Measurements from ENCODE around the gene DYNLRB1. TPM values are rescaled to one million over a fixed set of nuclear protein-coding genes. Genes with fewer than 3 reads are reported as not detected.
"Not testable (repeated sequence)": the region's sequence is repeated elsewhere in the genome, so short reads cannot be mapped to it uniquely, and the experiment has no call there.

Gene DYNLRB1
- total and polyA plus RNA-seq, 4 donors: 81.4 to 331 (median 231) TPM

DNA sequence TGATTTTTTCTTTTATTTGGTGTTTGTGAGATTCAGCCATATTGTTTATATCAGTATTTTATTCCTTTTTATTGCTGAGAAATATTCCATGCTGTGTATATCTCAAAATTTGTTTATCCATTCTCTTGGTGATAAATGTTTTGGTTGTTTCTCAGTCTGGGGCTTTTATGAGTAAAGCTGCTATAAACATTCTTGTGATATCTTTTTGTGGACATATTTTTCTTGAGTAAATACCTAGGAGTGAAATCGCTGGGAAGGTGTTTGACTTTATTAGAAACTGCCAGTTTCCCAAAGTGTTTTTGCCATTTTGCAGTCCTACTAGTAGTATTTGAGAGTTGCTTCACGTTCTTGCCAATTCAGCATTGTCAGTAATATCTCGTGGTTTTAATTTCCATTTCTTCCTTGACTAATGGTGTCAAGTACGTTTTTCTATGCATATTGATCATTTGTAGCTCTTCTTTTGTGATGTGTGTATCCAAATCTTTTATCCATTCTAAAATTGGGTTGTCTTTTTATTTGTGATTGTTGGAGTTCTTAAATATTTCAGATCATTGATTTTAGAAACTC is 31.1 kb upstream of the DYNLRB1 start:
- WGBS (ENCODE audit: insufficient coverage): no CpG with 5 or more reads among the region's 4 CpGs
- H3K9me3 ChIP-seq (ENCODE audit: control insufficient read depth, insufficient read depth, low read length): no peaks in the 10 kb centered on the region

DNA sequence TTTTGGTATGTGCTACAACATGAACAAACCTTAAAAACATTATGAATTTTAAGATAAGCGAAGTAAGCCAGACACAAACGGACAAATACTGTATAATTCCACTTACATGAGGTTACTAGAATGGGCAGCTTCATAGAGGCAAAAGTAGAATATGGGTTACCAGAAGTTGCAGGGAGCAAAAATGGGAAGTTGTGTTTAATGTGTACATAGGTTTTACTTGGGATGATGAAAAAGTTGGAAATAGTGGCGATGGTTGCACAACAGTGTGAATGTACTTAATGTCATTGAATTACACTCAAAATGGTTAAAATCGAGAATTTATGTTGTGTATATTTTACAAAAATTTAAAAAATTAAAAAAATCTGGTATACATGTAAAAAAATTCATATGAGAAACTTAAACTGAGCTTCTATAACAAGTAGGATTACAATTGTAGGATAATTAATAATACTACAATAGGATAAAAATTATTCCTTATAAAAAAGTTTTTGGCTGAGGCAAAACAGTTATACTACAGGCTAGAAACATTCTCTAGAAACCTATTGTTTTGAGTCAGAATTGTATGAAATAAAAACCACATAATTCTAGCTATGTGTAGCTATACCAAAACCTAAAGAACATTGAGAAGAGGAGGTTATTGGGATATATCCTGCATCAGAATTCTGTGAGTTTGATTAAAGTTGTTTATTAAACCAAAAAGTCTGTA is 24.8 kb upstream of the DYNLRB1 start:
- Histone ChIP-seq H3K4me1 (ENCODE audit: control insufficient read depth, insufficient read depth, low read length) (no peaks in the 10 kb centered on the region), H3K27me3 (ENCODE audit: control insufficient read depth, insufficient read depth, low read length) (no peaks in the 10 kb centered on the region), H3K27ac (ENCODE audit: low read depth, low read length) (no peak overlapping the region), H3K4me3 (ENCODE audit: low read depth, low read length) (no peak overlapping the region), H3K36me3 (ENCODE audit: control insufficient read depth, insufficient read depth, low read length) (peaks cover 36% of the 10 kb centered on the region), H3K9me3 (ENCODE audit: control insufficient read depth, insufficient read depth, low read length) (no peaks in the 10 kb centered on the region)
- no CpG with 5 or more reads among the region's 4 CpGs for WGBS (ENCODE audit: insufficient coverage)
- no peak for DNase-seq (ENCODE audit: low read depth in 4 of 6, low spot score in 6 of 6)

More for the DNA sequence above, 31.1 kb upstream of the DYNLRB1 start:
- Histone ChIP-seq H3K36me3 (ENCODE audit: control insufficient read depth, insufficient read depth, low read length) (peaks cover 30% of the 10 kb centered on the region), H3K27ac (ENCODE audit: low read depth, low read length) (no peak overlapping the region), H3K4me1 (ENCODE audit: control insufficient read depth, insufficient read depth, low read length) (no peaks in the 10 kb centered on the region), H3K4me3 (ENCODE audit: low read depth, low read length) (no peak overlapping the region), H3K27me3 (ENCODE audit: control insufficient read depth, insufficient read depth, low read length) (no peaks in the 10 kb centered on the region)
- no peak for DNase-seq (ENCODE audit: low read depth in 4 of 6, low spot score in 6 of 6)

DNA sequence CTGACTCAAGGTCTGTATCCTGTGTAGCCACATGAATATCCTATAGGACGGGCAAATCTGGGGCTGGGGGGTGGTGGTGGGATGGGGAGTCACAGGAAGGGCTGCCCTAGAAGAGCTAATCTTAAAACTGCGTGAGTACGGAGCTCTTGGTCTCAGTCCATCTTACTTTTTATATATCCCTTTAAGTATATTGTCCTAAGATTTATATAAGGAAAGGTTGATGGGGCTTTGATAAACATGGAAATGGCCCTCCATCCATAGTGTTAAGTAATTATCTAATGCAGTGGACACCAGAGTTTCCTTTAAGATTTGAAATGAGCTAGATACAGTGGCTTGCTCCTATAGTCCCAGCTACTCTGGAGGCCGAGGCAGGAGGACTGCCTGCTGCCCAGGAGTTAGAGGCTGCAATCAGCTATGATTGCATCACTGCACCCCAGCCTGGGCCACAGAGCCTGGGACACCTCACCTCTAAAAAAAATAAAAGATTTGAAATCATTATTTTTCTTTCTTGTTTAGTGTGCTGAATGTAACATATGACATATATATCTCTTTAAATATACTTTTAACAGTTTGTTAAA is 24.2 kb upstream of the DYNLRB1 start:
- 100% methylated on average over 1 of the region's 4 CpGs for WGBS (ENCODE audit: insufficient coverage)
- Histone ChIP-seq H3K27me3 (ENCODE audit: control insufficient read depth, insufficient read depth, low read length) (no peaks in the 10 kb centered on the region), H3K9me3 (ENCODE audit: control insufficient read depth, insufficient read depth, low read length) (no peaks in the 10 kb centered on the region), H3K27ac (ENCODE audit: low read depth, low read length) (no peak overlapping the region), H3K4me1 (ENCODE audit: control insufficient read depth, insufficient read depth, low read length) (no peaks in the 10 kb centered on the region), H3K4me3 (ENCODE audit: low read depth, low read length) (no peak overlapping the region), H3K36me3 (ENCODE audit: control insufficient read depth, insufficient read depth, low read length) (peaks cover 36% of the 10 kb centered on the region)
- DNase-seq (ENCODE audit: low read depth in 4 of 6, low spot score in 6 of 6): no peak

DNA sequence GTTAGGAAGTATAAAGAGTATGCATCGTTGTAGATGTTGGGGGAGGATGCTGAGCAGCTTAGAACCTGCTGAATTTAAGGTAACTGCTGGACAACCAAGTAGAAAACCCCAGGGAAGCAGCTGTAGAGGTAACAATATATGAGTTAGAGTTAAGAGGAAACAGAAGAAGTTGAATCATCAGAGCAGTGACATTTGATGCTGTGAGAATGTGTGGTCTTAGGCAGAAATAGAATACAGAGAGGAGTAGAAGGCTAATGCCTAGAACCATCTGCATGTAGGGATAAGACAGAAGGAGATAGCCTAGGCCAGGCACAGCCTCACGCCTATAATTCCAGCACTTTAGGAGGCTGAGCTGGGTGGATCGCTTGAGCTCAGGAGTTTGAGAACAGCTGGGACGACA is 22.6 kb upstream of the DYNLRB1 start:
- no peak for DNase-seq (ENCODE audit: low read depth in 4 of 6, low spot score in 6 of 6)
- Histone ChIP-seq H3K9me3 (ENCODE audit: control insufficient read depth, insufficient read depth, low read length) (peaks cover 5% of the 10 kb centered on the region), H3K27me3 (ENCODE audit: control insufficient read depth, insufficient read depth, low read length) (no peaks in the 10 kb centered on the region), H3K27ac (ENCODE audit: low read depth, low read length) (no peak overlapping the region), H3K36me3 (ENCODE audit: control insufficient read depth, insufficient read depth, low read length) (peaks cover 36% of the 10 kb centered on the region), H3K4me3 (ENCODE audit: low read depth, low read length) (no peak overlapping the region), H3K4me1 (ENCODE audit: control insufficient read depth, insufficient read depth, low read length) (no peaks in the 10 kb centered on the region)
- 100% methylated on average over 4 of the region's 4 CpGs for WGBS (ENCODE audit: insufficient coverage)

DNA sequence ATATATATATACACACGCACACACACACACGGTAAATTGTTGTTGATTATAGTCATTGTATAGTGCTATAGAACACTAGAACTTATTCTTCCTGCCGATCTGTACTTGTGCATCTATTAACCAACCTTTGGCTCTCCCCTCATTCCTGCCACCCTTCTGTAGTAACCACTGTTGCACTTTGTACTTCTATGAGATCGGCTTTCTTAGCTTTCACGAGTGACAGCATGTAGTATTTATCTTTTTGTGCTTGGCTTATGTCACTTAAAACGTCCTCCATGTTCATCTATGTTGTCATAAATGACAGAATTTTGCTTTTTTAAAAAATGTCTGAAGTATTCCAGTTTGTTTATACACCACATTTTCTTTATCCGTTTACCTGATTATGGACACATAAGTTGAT is 20.9 kb upstream of the DYNLRB1 start:
- Histone ChIP-seq H3K9me3 (ENCODE audit: control insufficient read depth, insufficient read depth, low read length) (peaks cover 6% of the 10 kb centered on the region), H3K4me3 (ENCODE audit: low read depth, low read length) (no peak overlapping the region), H3K4me1 (ENCODE audit: control insufficient read depth, insufficient read depth, low read length) (no peaks in the 10 kb centered on the region), H3K27me3 (ENCODE audit: control insufficient read depth, insufficient read depth, low read length) (no peaks in the 10 kb centered on the region), H3K36me3 (ENCODE audit: control insufficient read depth, insufficient read depth, low read length) (peaks cover 34% of the 10 kb centered on the region), H3K27ac (ENCODE audit: low read depth, low read length) (no peak overlapping the region)
- no peak for DNase-seq (ENCODE audit: low read depth in 4 of 6, low spot score in 6 of 6)
- WGBS (ENCODE audit: insufficient coverage): no CpG with 5 or more reads among the region's 7 CpGs

DNA sequence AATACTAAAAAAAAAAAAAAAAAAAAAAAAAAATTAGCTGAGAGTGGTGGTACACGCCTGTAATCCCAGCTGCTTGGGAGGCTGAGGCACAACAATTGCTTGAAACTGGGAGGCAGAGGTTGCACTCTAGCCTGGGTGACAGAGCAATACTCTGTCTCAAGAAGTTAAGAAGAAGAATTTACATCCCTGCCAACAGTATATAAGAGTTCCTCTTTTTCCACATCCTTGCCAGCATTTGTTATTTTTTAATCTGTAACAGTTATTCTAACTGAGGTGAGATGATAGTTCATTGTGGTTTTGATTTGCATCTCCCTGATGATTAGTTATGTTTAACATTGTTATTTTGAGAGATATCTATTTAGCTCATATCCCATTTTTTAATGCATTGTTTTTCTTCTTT is 20.3 kb upstream of the DYNLRB1 start:
- no peak overlapping the region for H3K4me3 ChIP-seq (ENCODE audit: low read depth, low read length)
- H3K36me3 ChIP-seq (ENCODE audit: control insufficient read depth, insufficient read depth, low read length): peaks cover 33% of the 10 kb centered on the region
- H3K27me3 ChIP-seq (ENCODE audit: control insufficient read depth, insufficient read depth, low read length): no peaks in the 10 kb centered on the region
- DNase-seq (ENCODE audit: low read depth in 4 of 6, low spot score in 6 of 6): no peak
- no CpG with 5 or more reads among the region's 1 CpG for WGBS (ENCODE audit: insufficient coverage)
- peaks cover 10% of the 10 kb centered on the region for H3K9me3 ChIP-seq (ENCODE audit: control insufficient read depth, insufficient read depth, low read length)
- H3K4me1 ChIP-seq (ENCODE audit: control insufficient read depth, insufficient read depth, low read length): no peaks in the 10 kb centered on the region
- no peak overlapping the region for H3K27ac ChIP-seq (ENCODE audit: low read depth, low read length)

DNA sequence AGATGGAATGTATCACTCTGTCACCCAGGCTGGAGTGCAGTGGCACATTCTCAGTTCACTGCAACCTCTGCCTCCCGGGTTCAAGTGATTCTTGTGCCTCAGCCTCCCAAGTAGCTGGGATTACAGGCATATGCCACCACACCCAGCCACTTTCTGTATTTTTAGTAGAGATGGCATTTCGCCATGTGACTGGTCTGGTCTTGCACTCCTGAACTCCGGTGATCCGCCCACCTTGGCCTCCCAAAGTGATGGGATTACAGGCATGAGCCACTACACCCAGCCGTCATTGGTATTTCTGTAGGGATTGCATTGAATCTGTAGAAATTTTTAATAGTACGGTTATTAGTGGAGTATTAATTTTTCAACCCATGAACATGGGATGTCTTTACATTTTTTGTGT is 18.6 kb upstream of the DYNLRB1 start:
- WGBS (ENCODE audit: insufficient coverage): 96% methylated on average over 4 of the region's 6 CpGs

DNA sequence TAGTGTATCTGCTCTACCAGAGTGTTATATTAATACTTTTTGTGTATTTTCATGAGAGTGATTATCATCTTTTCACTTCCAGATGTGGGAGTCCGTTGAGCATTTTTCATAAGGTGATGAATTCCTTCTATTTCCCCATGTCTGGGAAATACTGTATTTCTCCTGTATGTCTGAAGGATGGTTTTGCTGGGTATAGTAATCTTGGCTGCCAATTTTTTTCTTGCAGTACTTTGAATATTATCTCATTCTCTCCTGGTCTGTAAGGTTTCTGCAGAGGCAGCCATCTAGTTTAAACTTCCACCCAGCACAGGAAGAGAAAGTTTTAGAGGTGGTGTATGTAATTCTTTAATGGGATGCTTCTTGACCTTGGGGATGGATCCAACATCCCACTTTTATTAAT is 15.4 kb upstream of the DYNLRB1 start:
- no peaks in the 10 kb centered on the region for H3K27me3 ChIP-seq (ENCODE audit: control insufficient read depth, insufficient read depth, low read length)
- H3K4me3 ChIP-seq (ENCODE audit: low read depth, low read length): no peak overlapping the region
- DNase-seq (ENCODE audit: low read depth in 4 of 6, low spot score in 6 of 6): no peak
- no peaks in the 10 kb centered on the region for H3K4me1 ChIP-seq (ENCODE audit: control insufficient read depth, insufficient read depth, low read length)
- WGBS (ENCODE audit: insufficient coverage): no CpG with 5 or more reads among the region's 1 CpG
- H3K36me3 ChIP-seq (ENCODE audit: control insufficient read depth, insufficient read depth, low read length): peaks cover 15% of the 10 kb centered on the region
- H3K9me3 ChIP-seq (ENCODE audit: control insufficient read depth, insufficient read depth, low read length): peaks cover 10% of the 10 kb centered on the region
- H3K27ac ChIP-seq (ENCODE audit: low read depth, low read length): no peak overlapping the region

More for the DNA sequence above, 18.6 kb upstream of the DYNLRB1 start:
- not testable (repeated sequence) for H3K27me3 ChIP-seq (ENCODE audit: control insufficient read depth, insufficient read depth, low read length); DNase-seq (ENCODE audit: low read depth in 4 of 6, low spot score in 6 of 6); H3K27ac ChIP-seq (ENCODE audit: low read depth, low read length); H3K4me1 ChIP-seq (ENCODE audit: control insufficient read depth, insufficient read depth, low read length); H3K4me3 ChIP-seq (ENCODE audit: low read depth, low read length)
- H3K36me3 ChIP-seq (ENCODE audit: control insufficient read depth, insufficient read depth, low read length): peaks cover 30% of the 10 kb centered on the region
- peaks cover 10% of the 10 kb centered on the region for H3K9me3 ChIP-seq (ENCODE audit: control insufficient read depth, insufficient read depth, low read length)

DNA sequence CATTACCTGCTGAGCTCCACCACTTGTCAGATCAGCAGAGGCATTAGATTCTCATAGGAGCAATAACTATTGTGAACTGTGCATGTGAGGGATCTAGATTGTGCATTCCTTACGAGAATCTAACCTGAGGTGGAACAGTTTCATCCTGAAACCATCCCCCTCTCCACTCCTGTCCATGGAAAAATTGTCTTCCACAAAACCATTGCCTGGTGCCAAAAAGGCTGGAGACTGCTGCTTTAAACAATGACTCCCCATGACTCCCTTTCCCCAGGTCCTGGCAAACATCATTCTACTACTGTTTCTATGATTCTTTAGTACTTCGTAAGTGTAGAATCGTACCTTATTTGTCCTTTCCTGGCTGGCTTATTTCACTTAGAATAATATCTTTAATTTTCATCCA is 9.7 kb upstream of the DYNLRB1 start:
- no CpG with 5 or more reads among the region's 3 CpGs for WGBS (ENCODE audit: insufficient coverage)
- H3K9me3 ChIP-seq (ENCODE audit: control insufficient read depth, insufficient read depth, low read length): no peaks in the 10 kb centered on the region
- DNase-seq (ENCODE audit: low read depth in 4 of 6, low spot score in 6 of 6): no peak
- no peak overlapping the region for H3K27ac ChIP-seq (ENCODE audit: low read depth, low read length)
- H3K4me3 ChIP-seq (ENCODE audit: low read depth, low read length): no peak overlapping the region
- H3K36me3 ChIP-seq (ENCODE audit: control insufficient read depth, insufficient read depth, low read length): peaks cover 2% of the 10 kb centered on the region
- no peaks in the 10 kb centered on the region for H3K27me3 ChIP-seq (ENCODE audit: control insufficient read depth, insufficient read depth, low read length)
- peaks cover 3% of the 10 kb centered on the region for H3K4me1 ChIP-seq (ENCODE audit: control insufficient read depth, insufficient read depth, low read length)

Data from spinal cord (tissue), 10 donors.